GM18951 (cell line): ENCODE results near the gene GALNT2.

Experiments used
- POLR2A ChIP-seq: IDR thresholded peaks from 4 replicates; pipeline ENCODE4 v1.6.1; 2011; ENCODE audit warnings: mild to moderate bottlenecking; ENCODE audit not compliant: insufficient read length, insufficient read depth; ENCODE audit errors: extremely low read depth
- in situ Hi-C: fragments of 300-500 bp; cut with MboI; formaldehyde crosslinking; loops from one replicate; pipeline ENCODE4 v1.12.0; 2022; ENCODE audit warnings: low sequenced_read_pairs, mixed read lengths, inconsistent platforms; ENCODE audit not compliant: unreplicated experiment

GALNT2 gene

GRCh38 chr1:230224101-230224960 lies 157.3 kb downstream of the GALNT2 start:
- no peak for TF ChIP-seq POLR2A
- in situ Hi-C loops, result no loop called here

GRCh38 chr1:230226007-230226800 lies 159.2 kb downstream of the GALNT2 start:
- TF ChIP-seq POLR2A, result no peak
- in situ Hi-C loops, result no loop called here

DNA sequence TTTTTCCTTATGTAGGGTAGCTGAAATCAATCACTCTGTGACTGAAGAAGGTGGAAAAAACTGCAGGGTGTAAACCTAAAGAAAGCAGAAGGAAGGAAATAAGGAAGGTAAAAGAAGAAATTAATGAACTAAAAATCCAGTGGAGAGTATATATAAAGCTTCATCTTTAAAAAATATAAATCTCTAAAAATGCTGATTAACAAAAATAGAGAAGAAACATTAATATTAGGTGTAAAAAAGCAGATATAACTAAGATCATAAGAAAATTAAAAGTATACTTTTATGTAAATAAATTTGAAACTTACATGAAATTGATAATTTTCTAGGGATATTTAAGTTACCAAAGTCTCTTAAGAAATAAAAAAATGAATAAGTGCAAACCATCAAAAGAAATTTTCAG lies 159.8 kb downstream of the GALNT2 start:
- in situ Hi-C loops, result no loop called here
- TF ChIP-seq POLR2A, result no peak

GRCh38 chr1:230228236-230228897 lies 161.3 kb downstream of the GALNT2 start:
- no peak for TF ChIP-seq POLR2A
- in situ Hi-C loops, result no loop called here

DNA sequence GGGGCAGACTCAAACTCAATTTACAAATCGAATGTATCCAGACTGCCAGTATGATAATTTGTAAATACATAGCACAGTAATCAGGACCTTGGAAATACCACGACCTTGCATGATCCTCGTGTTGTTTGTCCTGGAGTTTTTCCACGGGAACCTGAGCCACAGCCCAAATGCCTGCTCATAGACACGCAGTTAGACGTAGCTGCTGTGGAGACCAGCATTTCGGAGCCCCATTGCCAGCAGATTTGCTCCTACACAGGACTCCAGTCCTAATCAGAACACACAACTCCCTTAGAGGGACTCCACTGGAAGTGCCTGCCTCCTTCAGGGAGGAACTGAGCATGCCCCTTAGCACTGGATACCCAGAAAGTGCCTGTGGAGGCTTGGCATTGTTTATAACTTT lies 163.2 kb downstream of the GALNT2 start:
- in situ Hi-C loops, result no loop called here

DNA sequence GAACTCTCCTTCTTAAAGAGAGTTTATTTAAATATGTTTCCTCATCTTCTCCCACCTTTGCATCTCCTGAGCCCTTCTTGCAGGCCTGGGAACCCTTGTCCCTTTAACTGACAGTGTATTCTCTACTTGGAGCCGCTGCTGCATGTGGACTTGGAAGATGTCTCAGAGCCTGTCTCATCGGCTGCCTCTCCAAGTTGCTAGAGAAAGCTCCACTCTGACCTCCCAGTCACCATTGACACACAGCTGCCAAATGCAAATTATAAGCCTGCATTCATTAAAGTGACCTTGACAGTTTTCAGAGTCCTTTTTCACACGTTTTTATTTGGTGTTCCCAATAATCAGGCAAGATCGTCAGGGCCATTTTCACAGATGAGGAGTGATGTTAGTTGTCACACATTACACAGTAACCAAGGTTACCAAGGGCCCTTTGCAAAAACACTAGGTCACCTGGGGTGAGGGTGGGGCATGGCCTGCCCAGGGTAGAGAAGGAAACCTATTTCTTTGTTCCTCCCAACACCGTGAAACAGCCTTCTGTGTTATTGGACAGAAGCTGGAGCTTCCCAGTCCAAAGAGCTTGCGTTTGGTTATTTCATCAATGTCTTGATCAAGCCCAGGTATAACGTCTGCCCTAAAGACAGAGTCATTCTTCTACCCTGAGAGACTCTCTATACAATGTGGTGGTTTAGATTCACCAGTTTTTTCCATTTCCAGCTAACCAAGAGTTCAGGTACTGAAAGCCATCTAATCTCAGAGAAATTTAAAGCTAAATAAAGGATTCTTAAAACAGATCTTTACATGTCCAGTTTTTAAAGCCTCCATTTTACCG lies 164.1 kb downstream of the GALNT2 start:
- TF ChIP-seq POLR2A, result no peak
- in situ Hi-C loops, result no loop called here

More for the DNA sequence above, 163.2 kb downstream of the GALNT2 start:
- no peak for TF ChIP-seq POLR2A

DNA sequence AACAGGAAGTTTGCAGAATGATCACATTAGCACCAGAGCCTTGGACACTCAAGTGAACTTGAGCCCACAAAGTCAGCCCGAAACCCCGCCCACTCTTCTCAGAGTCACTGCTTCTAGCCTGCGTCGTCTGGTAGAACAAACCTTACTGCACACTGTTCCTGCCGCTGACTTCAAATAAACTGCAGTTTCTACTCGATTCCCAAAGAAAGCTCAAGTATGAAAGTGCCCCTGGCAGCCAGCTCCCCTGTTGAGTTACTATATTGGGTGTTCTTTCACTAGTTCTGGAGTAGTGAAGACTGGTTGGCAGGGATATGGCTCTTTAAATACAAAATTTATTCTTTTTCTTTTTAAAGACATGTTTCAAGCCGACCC lies 164.7 kb downstream of the GALNT2 start:
- in situ Hi-C loops, result no loop called here
- TF ChIP-seq POLR2A, result no peak

DNA sequence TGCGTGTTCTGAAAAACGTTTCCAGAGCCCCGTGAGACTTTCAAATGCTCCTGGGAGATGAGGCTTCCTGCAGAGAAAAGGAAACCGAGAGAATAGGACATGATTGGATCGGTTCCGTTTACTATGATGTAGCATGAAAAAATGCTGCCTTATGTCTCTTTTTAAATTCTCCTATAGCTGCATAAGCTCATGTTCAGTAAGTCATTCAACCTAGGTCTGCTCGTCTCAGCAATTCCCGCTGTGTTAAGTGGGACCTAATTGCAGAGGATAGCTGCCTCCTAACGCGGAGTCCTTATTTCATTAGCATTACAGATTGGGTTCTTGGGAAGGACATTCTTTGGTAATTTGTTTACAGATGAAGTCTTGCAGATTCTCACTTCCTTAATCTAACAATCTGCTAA lies 165.3 kb downstream of the GALNT2 start:
- in situ Hi-C loops, result no loop called here
- no peak for TF ChIP-seq POLR2A

GRCh38 chr1:230233786-230234185 lies 166.7 kb downstream of the GALNT2 start:
- in situ Hi-C loops, result no loop called here
- no peak for TF ChIP-seq POLR2A

- TF ChIP-seq POLR2A, result no peak
- in situ Hi-C loops, result no loop called here
Measured at GRCh38 chr1:230235876-230236275, 168.8 kb downstream of the GALNT2 start.

DNA sequence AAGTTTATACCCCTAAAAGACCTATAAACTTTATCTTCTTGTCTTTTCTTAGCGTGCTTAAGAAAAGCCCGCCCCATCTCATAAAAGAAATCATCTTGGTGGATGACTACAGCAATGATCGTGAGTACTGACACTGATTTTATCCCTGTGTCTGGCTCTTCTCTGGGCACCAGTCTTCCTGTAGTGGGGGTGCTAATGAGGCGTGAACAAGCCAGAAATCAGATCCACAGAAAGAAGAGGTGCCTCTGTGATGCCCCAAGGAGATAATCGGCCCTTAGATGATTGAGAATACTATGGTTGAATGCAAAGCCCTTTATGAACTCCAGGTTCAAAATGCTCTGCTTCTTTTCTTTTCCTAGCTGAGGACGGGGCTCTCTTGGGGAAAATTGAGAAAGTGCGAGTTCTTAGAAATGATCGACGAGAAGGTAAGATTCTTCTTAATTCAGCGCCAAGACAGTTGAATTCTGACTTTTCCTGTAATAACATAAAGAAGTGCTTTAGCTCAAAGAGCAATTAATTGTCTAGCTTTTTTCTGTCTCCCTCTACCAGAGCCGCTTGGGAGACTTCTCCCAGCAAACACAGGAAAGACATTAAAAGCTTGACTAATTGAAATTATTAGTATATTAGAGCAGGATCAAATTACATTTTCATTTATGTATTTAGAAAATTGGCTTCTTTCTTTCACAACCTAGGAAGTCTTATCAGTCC lies 169.4 kb downstream of the GALNT2 start:
- in situ Hi-C loops, result no loop called here
- TF ChIP-seq POLR2A, result no peak

DNA sequence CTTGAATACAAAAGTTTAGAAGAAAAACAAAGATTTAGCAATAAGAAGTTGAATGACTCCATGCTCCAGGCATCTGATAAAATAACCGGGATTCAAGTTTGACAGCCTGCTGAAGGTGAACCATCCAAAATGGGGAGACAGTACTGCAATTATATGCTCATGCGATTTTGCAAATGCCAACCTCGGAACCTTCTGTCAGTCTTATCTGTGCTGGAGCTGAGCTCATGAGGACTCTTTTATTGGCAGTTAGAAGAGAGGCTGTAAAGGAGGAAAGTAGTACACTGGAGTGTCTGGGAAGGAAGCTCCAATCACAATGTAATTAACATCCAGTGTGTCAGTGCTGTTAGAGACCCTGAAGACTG lies 170.0 kb downstream of the GALNT2 start:
- no peak for TF ChIP-seq POLR2A
- in situ Hi-C loops, result no loop called here
